ENCODE results near the gene NAT8.

The NAT8 gene

GRCh38 chr2:73601780-73602179 is 40.4 kb downstream of the NAT8 start:
- no peak for ATAC-seq (ENCODE audit: low read depth)

GRCh38 chr2:73594251-73594650 is 48.0 kb downstream of the NAT8 start:
- Histone ChIP-seq H3K4me3 (ENCODE audit: severe bottlenecking) (no peak overlapping the region), H3K36me3 (ENCODE audit: low read depth) (no peaks in the 10 kb centered on the region), H3K27me3 (ENCODE audit: insufficient read depth, poor library complexity, severe bottlenecking) (no peaks in the 10 kb centered on the region), H3K27ac (ENCODE audit: poor library complexity, severe bottlenecking) (no peak overlapping the region), H3K4me1 (ENCODE audit: insufficient read depth, poor library complexity, severe bottlenecking) (no peaks in the 10 kb centered on the region), H3K9me3 (ENCODE audit: severe bottlenecking) (no peaks in the 10 kb centered on the region)
- no peak for DNase-seq (ENCODE audit: low spot score)
- no peak for ATAC-seq (ENCODE audit: low read depth)
- no peak for TF ChIP-seq CTCF (IDR thresholded peaks at IDR 0.05; ENCODE audit: poor library complexity, severe bottlenecking)

More at GRCh38 chr2:73601780-73602179, 40.4 kb downstream of the NAT8 start:
- H3K27ac ChIP-seq (ENCODE audit: poor library complexity, severe bottlenecking), result no peak overlapping the region
- no peaks in the 10 kb centered on the region for H3K36me3 ChIP-seq (ENCODE audit: low read depth)
- H3K27me3 ChIP-seq (ENCODE audit: insufficient read depth, poor library complexity, severe bottlenecking), result no peaks in the 10 kb centered on the region
- H3K4me1 ChIP-seq (ENCODE audit: insufficient read depth, poor library complexity, severe bottlenecking), result no peaks in the 10 kb centered on the region
- no peaks in the 10 kb centered on the region for H3K9me3 ChIP-seq (ENCODE audit: severe bottlenecking)
- no peak for TF ChIP-seq CTCF (IDR thresholded peaks at IDR 0.05; ENCODE audit: poor library complexity, severe bottlenecking)
- no peak for DNase-seq (ENCODE audit: low spot score)
- H3K4me3 ChIP-seq (ENCODE audit: severe bottlenecking), result no peak overlapping the region

GRCh38 chr2:73593680-73594079 is 48.5 kb downstream of the NAT8 start:
- TF ChIP-seq CTCF (IDR thresholded peaks at IDR 0.05; ENCODE audit: poor library complexity, severe bottlenecking), result no peak
- no peaks in the 10 kb centered on the region for H3K27me3 ChIP-seq (ENCODE audit: insufficient read depth, poor library complexity, severe bottlenecking)
- H3K4me3 ChIP-seq (ENCODE audit: severe bottlenecking), result no peak overlapping the region
- no peaks in the 10 kb centered on the region for H3K36me3 ChIP-seq (ENCODE audit: low read depth)
- H3K4me1 ChIP-seq (ENCODE audit: insufficient read depth, poor library complexity, severe bottlenecking), result no peaks in the 10 kb centered on the region
- no peak for ATAC-seq (ENCODE audit: low read depth)
- H3K9me3 ChIP-seq (ENCODE audit: severe bottlenecking), result no peaks in the 10 kb centered on the region
- no peak overlapping the region for H3K27ac ChIP-seq (ENCODE audit: poor library complexity, severe bottlenecking)
- no peak for DNase-seq (ENCODE audit: low spot score)
